PC-9 (cell line): ENCODE measurements around the gene HSPBAP1. TPM values are rescaled to one million over a fixed set of nuclear protein-coding genes. Genes with fewer than 3 reads are reported as not detected.

Experiments used
- BruUV-seq: library from RNA; stranded (reverse); fragments of 400-500 nt; replicated peaks from 2 replicates; lab custom pipeline; 2021; lab: Mats Ljungman, UMichigan
- CTCF ChIA-PET: fragments of 300-600 bp; sonication (Branson Sonifier 250); formaldehyde crosslinking; loops from one replicate; lab custom pipeline; 2022; ENCODE audit warnings: antibody characterized with exemption; lab: Charles Lee
- POLR2A ChIA-PET: fragments of 300-600 bp; sonication (Branson Sonifier 250); formaldehyde crosslinking; loops from one replicate; lab custom pipeline; 2022; ENCODE audit warnings: antibody characterized with exemption; ENCODE audit not compliant: unreplicated experiment; lab: Charles Lee
- DNase-seq, 2 experiments: peaks; one replicate each; pipeline versions ENCODE4 v3.0.0 to v3.0.0-alpha.2; 2015 to 2022; ENCODE audit warnings: mixed read lengths in 1 of 2
- H2AFZ ChIP-seq: fragments of 200-600 bp; sonication (generic); 2 replicates; pipeline ENCODE4 v1.8.1; 2017; ENCODE audit warnings: antibody characterized with exemption
- H3F3A ChIP-seq: fragments of 200-600 bp; sonication (generic); 2 replicates; pipeline ENCODE4 v1.8.1; 2017; ENCODE audit warnings: antibody characterized with exemption, mild to moderate bottlenecking, low read depth; ENCODE audit not compliant: insufficient read depth
- H3K27ac ChIP-seq: fragments of 200-600 bp; sonication (generic); 2 replicates; pipeline ENCODE4 v1.6.1; 2016; ENCODE audit warnings: mixed run types
- H3K27me3 ChIP-seq: fragments of 200-600 bp; sonication (generic); 2 replicates; pipeline ENCODE4 v1.6.1; 2016; ENCODE audit warnings: low read depth, mixed run types; ENCODE audit not compliant: insufficient read depth
- H3K36me3 ChIP-seq: fragments of 200-600 bp; sonication (generic); 2 replicates; pipeline ENCODE4 v1.6.1; 2016; ENCODE audit warnings: low read depth, mixed run types
- H3K4me1 ChIP-seq: fragments of 200-600 bp; sonication (generic); replicated peaks from 2 replicates; pipeline ENCODE4 v1.6.1; 2016; ENCODE audit warnings: mixed run types; ENCODE audit not compliant: insufficient read depth
- H3K4me2 ChIP-seq: fragments of 200-600 bp; sonication (generic); 2 replicates; pipeline ENCODE4 v1.6.1; 2017; ENCODE audit warnings: mixed run types
- H3K4me3 ChIP-seq: fragments of 200-600 bp; sonication (generic); 2 replicates; pipeline ENCODE4 v1.6.1; 2016; ENCODE audit warnings: mixed run types
- H3K79me2 ChIP-seq: fragments of 200-600 bp; sonication (generic); 2 replicates; pipeline ENCODE4 v1.6.1; 2017; ENCODE audit warnings: low read depth, mixed run types
- H3K9me2 ChIP-seq: fragments of 200-600 bp; sonication (generic); 2 replicates; pipeline ENCODE4 v1.8.1; 2017; ENCODE audit warnings: mild to moderate bottlenecking; ENCODE audit not compliant: insufficient read depth
- H3K9me3 ChIP-seq: fragments of 200-600 bp; sonication (generic); 2 replicates; pipeline ENCODE4 v1.8.1; 2016; ENCODE audit warnings: low read depth; ENCODE audit not compliant: insufficient read depth
- H4K20me1 ChIP-seq: fragments of 200-600 bp; sonication (generic); 2 replicates; pipeline ENCODE4 v1.8.1; 2017; ENCODE audit not compliant: insufficient read depth
- CTCF ChIP-seq: fragments of 200-600 bp; sonication (generic); conservative IDR thresholded peaks from 2 replicates; pipeline ENCODE4 v1.6.1; 2017; ENCODE audit warnings: mixed run types, antibody characterized with exemption, mild to moderate bottlenecking, moderate library complexity
- EZH2 ChIP-seq: fragments of 200-600 bp; sonication (generic); IDR thresholded peaks from 2 replicates; pipeline ENCODE4 v1.8.0; 2017; ENCODE audit warnings: antibody characterized with exemption, low read depth
- intact Hi-C: fragments of 100-400 bp; cut with micrococcal nuclease; formaldehyde crosslinking; loops from one replicate; pipeline ENCODE4 v1.10.0; 2022; ENCODE audit not compliant: unreplicated experiment
- total RNA-seq: library from RNA; stranded (reverse); gene quantifications from 2 replicates; pipeline ENCODE4 v1.2.3, GENCODE V29; 2021

Gene HSPBAP1
- total RNA-seq, 1 experiment from 2014 or later = 10.9 TPM

- TSS peak; percentile 74 for BruUV-seq
- POLR2A ChIA-PET = interaction anchor here (0.5 to 0.6 kb wide), 3 partner anchors 11 to 776 kb away, joined by 3 read pairs; partner anchors contain the start of gene KPNA1
These were observed 2.1 kb upstream of the HSPBAP1 start for GRCh38 chr3:122795674-122796195.

GRCh38 chr3:122794779-122795673 lies 1.4 kb upstream of the HSPBAP1 start, which contains the start of gene SLC49A4:
Gene SLC49A4 (plus strand): TSS chr3:122795069. CDS start chr3:122795193, 124 bp downstream.
- Histone ChIP-seq H4K20me1 (no peaks in the 10 kb centered on the region), H3K79me2 (peaks cover 23% of the 10 kb centered on the region), H3K4me2 (peak within 1 kb of the TSS; percentile 92), H3K9me2 (no peaks in the 10 kb centered on the region), H3K9me3 (no peaks in the 10 kb centered on the region), H2AFZ (peak within 1 kb of the TSS; percentile 91), H3F3A (peaks cover 15% of the 10 kb centered on the region), H3K27ac (peak within 1 kb of the TSS; percentile 92), H3K36me3 (no peaks in the 10 kb centered on the region), H3K27me3 (no peaks in the 10 kb centered on the region), H3K4me1 (peaks cover 28% of the 10 kb centered on the region), H3K4me3 (peak within 1 kb of the TSS; percentile 80)
- ChIA-PET CTCF (no interaction called here), POLR2A (interaction anchor here (0.6 kb wide), 2 partner anchors 11 to 775 kb away, joined by 3 read pairs; no protein-coding TSS in a partner anchor)
- TF ChIP-seq CTCF = no peak
- no peak for TF ChIP-seq EZH2
- intact Hi-C loops = loop anchor here (2.0 to 10.0 kb wide), 4 partner anchors 97 to 400 kb away; partner anchors contain the start of genes DTX3L, PARP14 and PARP9
- DNase-seq = peak; percentile 69 to 93
- BruUV-seq = no TSS peak

More at GRCh38 chr3:122795674-122796195, 2.1 kb upstream of the HSPBAP1 start:
- Histone ChIP-seq H2AFZ (peak overlapping the region; percentile 91), H3K27me3 (no peaks in the 10 kb centered on the region), H3K79me2 (peaks cover 23% of the 10 kb centered on the region), H3K9me3 (no peaks in the 10 kb centered on the region), H3K4me2 (peak overlapping the region; percentile 92), H3F3A (peaks cover 15% of the 10 kb centered on the region), H3K9me2 (no peaks in the 10 kb centered on the region), H4K20me1 (no peaks in the 10 kb centered on the region), H3K27ac (no peak overlapping the region), H3K4me3 (peak overlapping the region; percentile 80), H3K4me1 (peaks cover 28% of the 10 kb centered on the region), H3K36me3 (no peaks in the 10 kb centered on the region)
- no peak for TF ChIP-seq CTCF
- no peak for TF ChIP-seq EZH2
- CTCF ChIA-PET = no interaction called here
- DNase-seq = no peak
- intact Hi-C loops = loop anchor here (2.0 to 10.0 kb wide), 3 partner anchors 115 to 401 kb away; partner anchors contain the start of genes DTX3L, PARP14 and PARP9

GRCh38 chr3:122794483-122794778 lies 800 bp upstream of the HSPBAP1 start:
- ChIA-PET POLR2A (interaction anchor here (1.2 kb wide), 1 partner anchor 14 kb away, joined by 4 read pairs; no protein-coding TSS in a partner anchor), CTCF (no interaction called here)
- H3K27me3 ChIP-seq = no peaks in the 10 kb centered on the region
- BruUV-seq = no TSS peak
- H3K4me3 ChIP-seq = peak overlapping the region; percentile 80
- peaks cover 28% of the 10 kb centered on the region for H3K4me1 ChIP-seq
- no peaks in the 10 kb centered on the region for H3K9me3 ChIP-seq
- H3F3A ChIP-seq = peaks cover 15% of the 10 kb centered on the region
- no peaks in the 10 kb centered on the region for H3K9me2 ChIP-seq
- no peaks in the 10 kb centered on the region for H4K20me1 ChIP-seq
- H3K79me2 ChIP-seq = peaks cover 23% of the 10 kb centered on the region
- DNase-seq = no peak
- H2AFZ ChIP-seq = peak overlapping the region; percentile 91
- no peaks in the 10 kb centered on the region for H3K36me3 ChIP-seq
- TF ChIP-seq EZH2 (no peak), CTCF (no peak)
- intact Hi-C loops = loop anchor here (2.0 to 10.0 kb wide), 3 partner anchors 98 to 400 kb away; partner anchors contain the start of gene PARP14
- peak overlapping the region; percentile 92 for H3K27ac ChIP-seq
- peak overlapping the region; percentile 92 for H3K4me2 ChIP-seq
